GM20000 (cell line): Measurements from ENCODE around the gene CHI3L2.

Experiments
- DNase-seq: peaks from one replicate; pipeline ENCODE4 v3.0.0; 2012; ENCODE audit warnings: low spot score
- TF ChIP-seq, protein P1 (sequence below): IDR thresholded peaks from 2 replicates; pipeline ENCODE4 v1.5.1; 2012; ENCODE audit warnings: mild to moderate bottlenecking, control low read depth; ENCODE audit errors: extremely low read depth, missing control alignments

Gene CHI3L2, protein sequence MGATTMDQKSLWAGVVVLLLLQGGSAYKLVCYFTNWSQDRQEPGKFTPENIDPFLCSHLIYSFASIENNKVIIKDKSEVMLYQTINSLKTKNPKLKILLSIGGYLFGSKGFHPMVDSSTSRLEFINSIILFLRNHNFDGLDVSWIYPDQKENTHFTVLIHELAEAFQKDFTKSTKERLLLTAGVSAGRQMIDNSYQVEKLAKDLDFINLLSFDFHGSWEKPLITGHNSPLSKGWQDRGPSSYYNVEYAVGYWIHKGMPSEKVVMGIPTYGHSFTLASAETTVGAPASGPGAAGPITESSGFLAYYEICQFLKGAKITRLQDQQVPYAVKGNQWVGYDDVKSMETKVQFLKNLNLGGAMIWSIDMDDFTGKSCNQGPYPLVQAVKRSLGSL

DNA sequence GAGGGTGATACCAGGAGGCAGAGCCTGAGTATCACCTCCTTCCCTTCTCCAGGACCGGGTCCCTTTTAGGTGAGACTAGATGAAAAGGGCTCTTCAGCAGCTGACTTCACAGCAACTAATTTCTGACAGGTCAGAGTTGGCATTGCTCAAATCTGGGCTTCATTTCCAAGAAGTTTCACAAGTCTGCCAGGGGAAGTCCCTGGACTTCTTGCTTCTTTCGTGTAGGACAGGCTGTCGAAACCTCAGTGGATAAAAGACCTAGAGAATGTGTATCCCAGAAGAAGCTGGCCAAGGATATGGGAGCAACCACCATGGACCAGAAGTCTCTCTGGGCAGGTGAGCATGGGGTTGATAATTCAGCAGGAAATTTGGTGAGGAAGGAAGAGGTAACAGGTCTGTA lies at the start of gene CHI3L2:
Gene CHI3L2 (plus strand): TSS at position 280 of the 400 bp plus-strand sequence. CDS start 17 bp downstream, at position 297.
- no peak for DNase-seq
- TF ChIP-seq, protein P1, sequence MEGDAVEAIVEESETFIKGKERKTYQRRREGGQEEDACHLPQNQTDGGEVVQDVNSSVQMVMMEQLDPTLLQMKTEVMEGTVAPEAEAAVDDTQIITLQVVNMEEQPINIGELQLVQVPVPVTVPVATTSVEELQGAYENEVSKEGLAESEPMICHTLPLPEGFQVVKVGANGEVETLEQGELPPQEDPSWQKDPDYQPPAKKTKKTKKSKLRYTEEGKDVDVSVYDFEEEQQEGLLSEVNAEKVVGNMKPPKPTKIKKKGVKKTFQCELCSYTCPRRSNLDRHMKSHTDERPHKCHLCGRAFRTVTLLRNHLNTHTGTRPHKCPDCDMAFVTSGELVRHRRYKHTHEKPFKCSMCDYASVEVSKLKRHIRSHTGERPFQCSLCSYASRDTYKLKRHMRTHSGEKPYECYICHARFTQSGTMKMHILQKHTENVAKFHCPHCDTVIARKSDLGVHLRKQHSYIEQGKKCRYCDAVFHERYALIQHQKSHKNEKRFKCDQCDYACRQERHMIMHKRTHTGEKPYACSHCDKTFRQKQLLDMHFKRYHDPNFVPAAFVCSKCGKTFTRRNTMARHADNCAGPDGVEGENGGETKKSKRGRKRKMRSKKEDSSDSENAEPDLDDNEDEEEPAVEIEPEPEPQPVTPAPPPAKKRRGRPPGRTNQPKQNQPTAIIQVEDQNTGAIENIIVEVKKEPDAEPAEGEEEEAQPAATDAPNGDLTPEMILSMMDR, result no peak

DNA sequence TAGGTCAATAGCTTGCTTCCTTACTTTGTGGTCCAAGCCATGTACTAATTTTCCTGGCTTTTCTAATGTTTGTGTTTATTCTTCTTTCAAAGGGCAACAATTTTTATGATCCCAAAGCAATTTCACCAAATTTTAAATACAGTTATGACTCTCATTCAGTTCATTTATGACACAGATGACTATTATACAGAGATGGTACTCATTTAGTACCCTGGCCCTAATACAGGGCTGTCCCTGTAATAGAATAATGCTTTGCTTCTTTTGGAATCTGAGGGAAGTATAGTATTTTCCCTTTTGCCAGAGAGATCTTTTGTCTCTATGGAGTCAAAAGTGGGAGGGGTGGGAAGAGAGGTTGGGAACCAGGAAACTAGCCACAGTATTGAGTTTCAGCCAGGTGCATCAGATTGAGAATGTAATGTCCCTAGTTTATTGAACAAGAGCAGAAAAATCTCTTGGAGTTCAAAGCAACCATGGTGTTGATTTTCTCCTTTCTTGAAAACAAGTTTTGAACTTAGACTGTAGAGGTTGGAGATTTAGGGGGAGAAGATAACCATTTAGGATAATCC lies 47.5 kb upstream of the CHI3L2 start:
- TF ChIP-seq, protein P1, result no peak
- no peak for DNase-seq

DNA sequence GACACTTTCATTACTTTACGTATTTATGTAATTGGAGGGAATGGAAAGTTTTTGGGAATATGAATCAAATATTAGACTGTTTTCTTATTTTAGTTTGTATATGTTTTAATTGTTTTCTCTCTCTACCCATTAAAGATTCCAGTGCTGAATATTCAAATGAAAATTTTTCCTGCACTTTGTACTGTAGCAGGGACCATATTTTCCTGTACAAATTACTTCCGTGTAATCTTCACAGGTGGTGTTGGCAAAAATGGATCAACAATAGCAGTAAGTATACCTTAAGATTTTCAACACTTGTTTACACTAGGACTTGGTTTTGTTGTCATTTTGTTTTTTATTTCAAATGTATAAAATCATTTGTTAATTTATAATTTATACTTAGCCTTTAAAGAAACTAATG lies 45.5 kb upstream of the CHI3L2 start:
- TF ChIP-seq, protein P1, result no peak
- no peak for DNase-seq

DNA sequence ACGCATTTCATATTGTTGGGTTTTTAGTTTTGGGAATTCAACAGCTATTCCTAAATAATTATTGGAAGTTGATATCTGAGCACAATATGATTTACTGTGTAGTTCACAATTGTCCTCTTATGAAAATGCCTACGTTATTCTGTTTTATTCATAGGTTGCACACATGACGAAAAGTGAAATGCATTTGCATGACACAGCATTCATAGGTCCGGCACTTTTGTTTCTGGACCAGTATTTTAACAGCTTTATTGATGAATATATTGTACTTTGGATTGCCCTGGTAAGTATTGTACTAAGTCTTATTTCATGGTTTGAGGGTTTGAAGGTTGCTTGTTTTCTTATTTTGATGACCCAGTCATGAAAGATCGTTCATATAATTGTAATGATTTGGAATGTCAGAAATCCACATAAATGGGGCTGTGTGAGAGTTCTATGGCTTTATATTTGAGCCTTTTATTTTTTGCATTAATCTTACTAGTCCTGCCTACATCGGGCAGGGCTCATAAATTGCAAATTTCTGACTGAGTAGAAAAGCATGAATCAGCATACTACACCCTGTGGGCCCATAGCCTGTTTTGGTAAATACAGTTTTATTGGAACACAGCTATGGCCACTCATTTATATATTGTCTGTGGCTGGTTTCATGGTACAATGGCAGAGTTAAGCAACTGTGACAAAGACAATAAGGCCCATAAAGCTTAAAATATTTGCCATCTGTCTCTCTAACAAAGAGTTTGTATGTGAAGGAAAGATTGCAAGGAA lies 44.0 kb upstream of the CHI3L2 start:
- DNase-seq, result no peak
- TF ChIP-seq, protein P1, result no peak

DNA sequence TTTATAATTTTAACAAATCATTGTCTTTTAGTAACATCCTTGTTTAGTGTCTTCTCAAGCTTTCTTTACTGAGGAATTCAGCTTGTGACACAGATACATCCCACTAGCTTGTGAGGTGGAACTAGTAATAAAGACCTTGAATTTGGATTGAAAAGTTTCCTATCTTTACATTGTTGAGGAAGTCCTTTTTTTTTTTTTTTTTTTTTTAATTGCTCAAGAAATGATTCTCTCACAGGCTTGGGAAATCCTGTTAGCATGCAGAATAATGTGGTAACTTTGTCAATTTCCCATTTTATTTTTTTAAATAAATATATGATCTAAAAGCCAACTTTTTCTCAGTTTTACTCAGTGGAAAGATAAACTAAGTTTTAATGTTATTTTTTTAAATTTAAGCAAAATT lies 42.9 kb upstream of the CHI3L2 start:
- TF ChIP-seq, protein P1, result no peak
- no peak for DNase-seq

DNA sequence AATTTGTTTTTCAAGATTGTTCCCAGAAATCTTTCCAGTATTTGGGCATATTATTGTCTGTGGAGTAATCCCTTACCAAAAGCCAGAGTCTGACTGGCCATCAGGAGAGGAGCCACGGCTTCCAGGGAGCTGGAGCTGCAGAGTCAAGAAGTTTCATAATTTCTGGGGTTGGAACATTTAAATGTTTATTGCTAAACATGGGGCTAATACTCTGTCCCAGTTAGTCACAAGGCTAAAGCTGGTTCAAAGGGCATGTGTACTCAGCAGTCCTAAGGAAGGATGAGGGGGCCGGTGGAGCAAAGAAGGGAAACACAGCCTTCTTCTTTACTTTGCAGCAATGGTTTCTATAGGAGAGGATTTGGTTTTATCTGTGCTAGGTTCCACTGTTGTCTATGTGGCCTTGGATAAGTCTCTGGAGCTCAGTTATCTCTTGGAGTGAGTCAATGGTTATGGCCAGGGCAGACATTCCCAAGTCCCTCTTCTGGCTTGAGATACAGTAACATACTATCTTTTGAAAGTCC lies 36.5 kb upstream of the CHI3L2 start:
- TF ChIP-seq, protein P1, result no peak
- no peak for DNase-seq

DNA sequence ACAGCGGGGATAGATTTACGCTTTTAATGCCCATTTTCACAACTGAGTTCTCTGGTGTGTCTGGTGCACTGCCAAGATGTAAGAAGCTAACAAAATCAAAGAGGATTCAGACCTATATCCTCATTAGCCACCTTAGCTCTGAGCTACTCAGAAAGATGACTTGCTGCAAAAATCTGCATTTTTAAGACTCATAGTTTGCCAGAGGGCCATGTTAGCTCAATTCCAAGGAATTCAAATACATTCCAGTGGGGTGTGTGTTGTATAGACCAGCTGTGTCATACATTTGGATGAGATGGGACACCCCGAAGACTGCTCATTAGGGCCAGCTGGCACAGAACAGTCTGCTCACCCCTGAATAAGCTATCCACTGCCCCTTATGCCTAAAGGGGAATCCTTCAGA lies 36.0 kb upstream of the CHI3L2 start:
- DNase-seq, result no peak
- TF ChIP-seq, protein P1, result no peak
